Smooth muscle cell (in vitro differentiated cells): Measurements from ENCODE around the gene ORM1. TPM values are rescaled to one million over a fixed set of nuclear protein-coding genes. Genes with fewer than 3 reads are reported as not detected.

Experiments
- DNase-seq: peaks from one replicate; lab custom pipeline; 2025; ENCODE audit not compliant: unreplicated experiment; lab: John Stamatoyannopoulos, UW
- H2AFZ ChIP-seq: fragments of 200-600 bp; sonication (generic); 2 replicates; pipeline ENCODE4 v1.6.0; 2016; ENCODE audit warnings: antibody characterized with exemption, low read depth, mild to moderate bottlenecking
- H3F3A ChIP-seq: fragments of 200-600 bp; sonication (generic); 2 replicates; pipeline ENCODE4 v1.6.0; 2017; ENCODE audit warnings: antibody characterized with exemption, low read depth
- H3K27ac ChIP-seq: fragments of 200-600 bp; sonication (generic); 2 replicates; pipeline ENCODE4 v1.5.1; 2016; ENCODE audit warnings: low read depth, mild to moderate bottlenecking
- H3K27me3 ChIP-seq: fragments of 200-600 bp; sonication (generic); 2 replicates; pipeline ENCODE4 v1.6.1; 2016; ENCODE audit warnings: low read depth, mild to moderate bottlenecking
- H3K36me3 ChIP-seq: fragments of 200-600 bp; sonication (generic); 2 replicates; pipeline ENCODE4 v1.5.1; 2016; ENCODE audit warnings: low read depth
- H3K4me1 ChIP-seq: fragments of 200-600 bp; sonication (generic); 2 replicates; pipeline ENCODE4 v1.5.1; 2016; ENCODE audit warnings: low read depth
- H3K4me2 ChIP-seq: fragments of 200-600 bp; sonication (generic); 2 replicates; pipeline ENCODE4 v1.6.0; 2016; ENCODE audit warnings: mild to moderate bottlenecking
- H3K4me3 ChIP-seq: fragments of 200-600 bp; sonication (generic); 2 replicates; pipeline ENCODE4 v1.5.1; 2016; ENCODE audit warnings: mild to moderate bottlenecking
- H3K79me2 ChIP-seq: fragments of 200-600 bp; sonication (generic); 2 replicates; pipeline ENCODE4 v1.6.0; 2016; ENCODE audit warnings: low read depth, mild to moderate bottlenecking
- H3K9ac ChIP-seq: fragments of 200-600 bp; sonication (generic); 2 replicates; pipeline ENCODE4 v1.6.0; 2016; ENCODE audit warnings: low read depth
- H3K9me3 ChIP-seq: fragments of 200-600 bp; sonication (generic); replicated peaks from 2 replicates; pipeline ENCODE4 v1.5.1; 2016; ENCODE audit warnings: low read depth
- H4K20me1 ChIP-seq: fragments of 200-600 bp; sonication (generic); 2 replicates; pipeline ENCODE4 v1.6.0; 2016; ENCODE audit warnings: low read depth
- CTCF ChIP-seq: fragments of 200-600 bp; sonication (generic); IDR thresholded peaks from 2 replicates; pipeline ENCODE4 v1.5.1; 2017; ENCODE audit warnings: borderline replicate concordance, mild to moderate bottlenecking, antibody characterized with exemption; ENCODE audit not compliant: insufficient read depth, poor library complexity, severe bottlenecking
- WGBS: methylation state at CpG from one replicate; pipeline ENCODE4 v1.1.7; 2016; ENCODE audit warnings: low lambda C conversion rate; 5-methylcytosine and 5-hydroxymethylcytosine counted together
- polyA plus RNA-seq: library from polyadenylated mRNA; unstranded; fragments of >200 nt; fragmentation: Nextera tagmentation; extraction: Ambion mirVana; gene quantifications from 2 replicates; pipeline ENCODE4 v1.2.1, GENCODE V29; 2016
- total RNA-seq: library from RNA; depleted of rRNA; stranded (reverse); fragments of >200 nt; gene quantifications from 2 replicates; pipeline ENCODE4 v1.2.3, GENCODE V29; 2014

The ORM1 gene
- total and polyA plus RNA-seq, 2 experiments from 2014 or later, result 0.74 TPM; not detected in 1

GRCh38 chr9:114350636-114351401, 27.9 kb downstream of the ORM1 start:
- WGBS, result 96% methylated on average over 16 of the region's 16 CpGs
- Histone ChIP-seq H3K4me2 (no peak overlapping the region), H3K79me2 (no peaks in the 10 kb centered on the region), H3K9me3 (no peaks in the 10 kb centered on the region), H4K20me1 (no peaks in the 10 kb centered on the region), H3K27me3 (no peaks in the 10 kb centered on the region), H3K36me3 (no peaks in the 10 kb centered on the region), H3K27ac (no peak overlapping the region), H3K4me3 (no peak overlapping the region), H3F3A (peaks cover 15% of the 10 kb centered on the region), H3K4me1 (peaks cover 16% of the 10 kb centered on the region), H3K9ac (no peak overlapping the region), H2AFZ (no peak overlapping the region)
- no peak for TF ChIP-seq CTCF
- DNase-seq, result no peak

- DNase-seq, result no peak
- Histone ChIP-seq H3K9me3 (no peaks in the 10 kb centered on the region), H3K36me3 (no peaks in the 10 kb centered on the region), H4K20me1 (no peaks in the 10 kb centered on the region), H3K27me3 (no peaks in the 10 kb centered on the region), H2AFZ (no peak overlapping the region), H3K27ac (no peak overlapping the region), H3K4me3 (no peak overlapping the region), H3K79me2 (no peaks in the 10 kb centered on the region), H3K4me1 (peaks cover 16% of the 10 kb centered on the region), H3F3A (peaks cover 15% of the 10 kb centered on the region), H3K9ac (no peak overlapping the region), H3K4me2 (no peak overlapping the region)
- no peak for TF ChIP-seq CTCF
- 82% methylated on average over 4 of the region's 4 CpGs for WGBS
Measured at GRCh38 chr9:114351932-114352331, 29.0 kb downstream of the ORM1 start.

GRCh38 chr9:114355821-114356220, 32.9 kb downstream of the ORM1 start:
- no peak overlapping the region for H3K9ac ChIP-seq
- no peaks in the 10 kb centered on the region for H3F3A ChIP-seq
- no peak overlapping the region for H2AFZ ChIP-seq
- no peak overlapping the region for H3K27ac ChIP-seq
- no peak overlapping the region for H3K4me2 ChIP-seq
- H3K27me3 ChIP-seq, result no peaks in the 10 kb centered on the region
- no peak overlapping the region for H3K4me3 ChIP-seq
- no peak for DNase-seq
- no peaks in the 10 kb centered on the region for H4K20me1 ChIP-seq
- 96% methylated on average over 6 of the region's 6 CpGs for WGBS
- no peaks in the 10 kb centered on the region for H3K9me3 ChIP-seq
- TF ChIP-seq CTCF, result no peak
- no peaks in the 10 kb centered on the region for H3K4me1 ChIP-seq
- peaks cover 4% of the 10 kb centered on the region for H3K36me3 ChIP-seq
- H3K79me2 ChIP-seq, result no peaks in the 10 kb centered on the region

- Histone ChIP-seq H3K36me3 (peaks cover 9% of the 10 kb centered on the region), H3K9ac (no peak overlapping the region), H3K79me2 (no peaks in the 10 kb centered on the region), H3K4me2 (no peak overlapping the region), H4K20me1 (no peaks in the 10 kb centered on the region), H3K4me3 (no peak overlapping the region), H3F3A (no peaks in the 10 kb centered on the region), H2AFZ (no peak overlapping the region), H3K4me1 (no peaks in the 10 kb centered on the region), H3K9me3 (no peaks in the 10 kb centered on the region), H3K27me3 (no peaks in the 10 kb centered on the region), H3K27ac (no peak overlapping the region)
- WGBS, result 95% methylated on average over 6 of the region's 6 CpGs
- DNase-seq, result no peak
- TF ChIP-seq CTCF, result no peak
Measured at GRCh38 chr9:114356792-114357191, 33.9 kb downstream of the ORM1 start.
